ENCODE measurements around the gene NCAN. TPM values are rescaled to one million over a fixed set of nuclear protein-coding genes. Genes with fewer than 3 reads are reported as not detected.

Gene NCAN
- polyA plus RNA-seq, 3 donors = 0.13 to 0.98 TPM; not detected in 1

GRCh38 chr19:19285686-19286085, 73.9 kb downstream of the NCAN start:
- DNase-seq = no peak

- no peak for DNase-seq
Observed at GRCh38 chr19:19292607-19293006, 80.8 kb downstream of the NCAN start.

GRCh38 chr19:19294914-19295313, 83.2 kb downstream of the NCAN start:
- no peak for DNase-seq

- DNase-seq = no peak
Observed at GRCh38 chr19:19296953-19297689, 85.4 kb downstream of the NCAN start.

GRCh38 chr19:19297759-19298158, 86.0 kb downstream of the NCAN start:
- DNase-seq = no peak

GRCh38 chr19:19300613-19301012, 88.9 kb downstream of the NCAN start:
- DNase-seq = no peak

Other genes starting within 250 kb of the NCAN start
- 100 to 1,000 TPM in 2 of 3 donors, 10 to 100 TPM in 1; 71.5 to 127 (median 121) TPM for gene SUGP2, start 178.4 kb upstream of the NCAN start, polyA plus RNA-seq (ENCODE audit: insufficient read length in 3 of 3)
- gene ARMC6, start 178.4 kb upstream of the NCAN start, polyA plus RNA-seq (ENCODE audit: insufficient read length in 3 of 3) = 10 to 100 TPM; 34.7 to 41.6 (median 40.8) TPM
- 10 to 100 TPM; 22.3 to 26.8 (median 22.9) TPM for gene SLC25A42, start 148.0 kb upstream of the NCAN start, polyA plus RNA-seq (ENCODE audit: insufficient read length in 3 of 3)
- 10 to 100 TPM; 39.3 to 45.5 (median 39.5) TPM for gene TMEM161A, start 73.5 kb upstream of the NCAN start, polyA plus RNA-seq (ENCODE audit: insufficient read length in 3 of 3)
- 1 to 10 TPM; 2.4 to 3.2 (median 3.0) TPM for gene MEF2B, start 41.7 kb upstream of the NCAN start, polyA plus RNA-seq (ENCODE audit: insufficient read length in 3 of 3)
- 10 to 100 TPM; 19.5 to 22.7 (median 20.7) TPM for gene BORCS8, start 19.8 kb upstream of the NCAN start, polyA plus RNA-seq (ENCODE audit: insufficient read length in 3 of 3)
- gene RFXANK, start 19.7 kb upstream of the NCAN start, polyA plus RNA-seq (ENCODE audit: insufficient read length in 3 of 3) = 10 to 100 TPM; 73.8 to 84.1 (median 77.0) TPM
- 10 to 100 TPM; 13.6 to 16.2 (median 14.5) TPM for gene NR2C2AP, start 8.5 kb upstream of the NCAN start, polyA plus RNA-seq (ENCODE audit: insufficient read length in 3 of 3)
- 1 to 10 TPM; 3.0 to 4.3 (median 3.6) TPM for gene TM6SF2, start 61.3 kb downstream of the NCAN start, polyA plus RNA-seq (ENCODE audit: insufficient read length in 3 of 3)
- gene SUGP1, start 108.6 kb downstream of the NCAN start, polyA plus RNA-seq (ENCODE audit: insufficient read length in 3 of 3) = 10 to 100 TPM; 61.9 to 70.3 (median 67.9) TPM
- gene MAU2, start 108.9 kb downstream of the NCAN start, polyA plus RNA-seq (ENCODE audit: insufficient read length in 3 of 3) = 10 to 100 TPM; 45.1 to 85.6 (median 82.5) TPM
- gene GATAD2A, start 193.7 kb downstream of the NCAN start, polyA plus RNA-seq (ENCODE audit: insufficient read length in 3 of 3) = 10 to 100 TPM; 48.7 to 61.4 (median 56.4) TPM